GM20000 (cell line): ENCODE results near the gene MRPL14.

Source experiments
- DNase-seq: peaks from one replicate; pipeline ENCODE4 v3.0.0; 2012; ENCODE audit warnings: low spot score
- CTCF ChIP-seq: IDR thresholded peaks from 2 replicates; pipeline ENCODE4 v1.5.1; 2012; ENCODE audit warnings: mild to moderate bottlenecking, control low read depth; ENCODE audit errors: extremely low read depth, missing control alignments

Gene MRPL14

DNA sequence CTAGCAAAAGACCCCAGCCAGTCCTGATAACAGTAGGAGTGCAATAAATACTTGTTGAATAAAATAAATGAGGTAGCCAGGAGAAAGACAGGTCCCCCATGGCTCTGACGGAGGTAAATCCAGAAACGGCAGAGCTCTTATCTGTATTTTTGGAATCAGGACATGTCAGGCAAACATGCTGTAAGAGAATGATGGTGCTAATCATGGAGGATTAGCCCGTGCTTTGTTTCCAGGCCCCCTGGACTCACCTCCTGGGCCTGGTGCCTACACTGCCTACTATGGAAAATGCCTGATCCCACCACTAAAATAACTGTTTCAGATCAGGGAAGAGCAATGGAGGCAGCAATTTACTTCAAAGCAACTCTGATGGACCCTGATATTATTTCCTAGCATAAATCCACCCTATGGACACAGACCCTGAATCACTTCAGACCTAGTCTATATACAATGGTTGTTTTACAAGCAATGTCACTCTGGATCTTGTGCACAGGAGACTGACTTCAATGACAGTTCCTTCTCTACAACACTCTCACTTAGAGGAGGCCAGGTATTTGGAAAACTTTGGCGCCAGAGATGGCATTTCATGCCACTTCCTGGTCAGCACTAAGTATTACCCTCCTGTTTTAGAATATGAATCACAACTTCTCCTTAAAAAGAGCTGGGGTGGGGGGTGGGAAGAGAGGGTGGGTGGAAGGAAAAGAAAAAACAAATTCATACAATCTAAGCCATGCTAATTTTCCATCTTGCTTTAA is 6.4 kb downstream of the MRPL14 start:
- no peak for TF ChIP-seq CTCF
- DNase-seq, result no peak

DNA sequence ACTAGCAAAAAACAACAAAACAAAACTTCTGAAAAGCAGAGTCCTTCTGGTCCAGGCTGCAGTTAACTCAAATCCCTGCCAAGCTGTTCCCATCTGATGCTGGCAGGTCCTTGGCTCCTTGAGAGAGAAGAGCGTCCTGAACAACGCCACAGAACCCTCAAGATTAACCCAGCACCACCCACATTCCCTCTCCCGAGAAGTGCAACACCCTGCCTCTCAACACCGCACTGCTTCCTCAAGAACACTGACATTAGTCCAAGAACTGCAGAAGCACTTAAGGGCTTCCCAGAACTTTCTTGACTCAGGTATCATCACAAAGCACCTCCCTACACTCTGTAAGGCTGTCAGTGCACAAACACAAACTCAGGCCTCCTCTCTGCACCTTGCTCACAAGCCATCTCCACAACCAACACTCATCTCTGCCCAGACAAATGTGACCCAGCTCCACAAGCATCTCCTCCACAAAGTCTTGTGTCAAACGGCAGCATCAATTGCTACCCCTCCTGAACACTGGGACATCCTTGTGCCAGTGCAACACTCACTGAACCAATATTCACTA is 7.5 kb downstream of the MRPL14 start:
- TF ChIP-seq CTCF, result no peak
- no peak for DNase-seq

- no peak for TF ChIP-seq CTCF
- no peak for DNase-seq
These were observed 9.7 kb downstream of the MRPL14 start for GRCh38 chr6:44117397-44118128.

- no peak for TF ChIP-seq CTCF
- DNase-seq, result no peak
These were observed 10.4 kb downstream of the MRPL14 start for GRCh38 chr6:44116641-44117382.

DNA sequence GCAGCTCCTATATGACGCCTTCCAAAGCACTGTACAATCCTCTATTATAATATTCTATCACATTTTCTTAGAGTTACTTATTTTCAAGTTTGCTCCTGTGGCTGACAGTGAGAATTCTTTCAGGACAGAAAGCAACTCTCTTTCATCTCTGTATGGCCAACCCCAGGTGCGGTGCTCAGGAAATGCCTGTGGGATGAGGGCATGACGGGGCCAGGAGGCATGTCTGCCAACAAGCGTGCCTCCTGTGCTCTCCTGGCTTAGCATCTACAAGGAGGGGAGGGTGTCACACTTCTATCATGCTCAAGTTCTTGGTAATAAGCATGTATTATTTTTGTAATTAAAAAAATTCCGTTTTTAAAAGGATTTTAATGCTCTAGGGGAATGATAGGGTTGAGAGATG is 11.4 kb downstream of the MRPL14 start:
- no peak for TF ChIP-seq CTCF
- no peak for DNase-seq

DNA sequence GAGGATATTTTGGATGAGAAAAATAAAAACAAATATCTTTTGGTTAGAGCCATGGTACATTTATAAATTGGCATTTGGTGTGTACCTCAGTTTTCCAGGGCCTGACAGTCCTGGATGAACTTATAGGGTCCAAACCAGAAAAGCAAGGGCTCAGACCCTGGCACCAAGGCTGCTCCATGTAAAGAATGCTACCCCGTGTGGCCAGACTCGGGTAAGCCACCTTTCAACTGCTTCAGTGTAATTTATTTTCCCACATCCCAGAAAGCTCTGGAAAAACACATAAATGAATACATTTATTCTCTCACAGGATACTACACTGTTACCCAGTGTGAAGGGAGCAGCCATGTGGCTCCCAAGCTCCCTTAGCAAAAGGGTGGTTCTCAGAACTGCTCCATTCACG is 13.8 kb downstream of the MRPL14 start:
- no peak for DNase-seq

More for the DNA sequence above, 13.8 kb downstream of the MRPL14 start:
- no peak for TF ChIP-seq CTCF
